Activated gamma-delta T cell (primary cell): ENCODE results near the gene POLR3GL.
"Not testable (repeated sequence)": the region's sequence is repeated elsewhere in the genome, so short reads cannot be mapped to it uniquely, and the experiment has no call there.

Source experiments
- DNase-seq: peaks from one replicate; lab custom pipeline; 2025; lab: John Stamatoyannopoulos, UW
- total RNA-seq, 2 donors: gene quantifications; one replicate each; lab custom pipeline; 2026; lab: John Stamatoyannopoulos, UW

POLR3GL gene
- total RNA-seq: 28.3 to 33.7 reads per million in 2 donors

GRCh38 chr1:145964328-145965118 lies at the start of gene POLR3GL, which contains the start of gene ANKRD34A:
TSS of gene POLR3GL (plus strand) at chr1:145964690. CDS start at chr1:145974866, 10,176 bp downstream.
TSS of gene ANKRD34A (minus strand) at chr1:145964575. CDS start at chr1:145961759, 2,816 bp downstream.
- peak; percentile 39 for DNase-seq

GRCh38 chr1:145916745-145917144 lies 47.7 kb upstream of the POLR3GL start:
- DNase-seq: no peak

GRCh38 chr1:145917595-145917994 lies 46.9 kb upstream of the POLR3GL start:
- DNase-seq: no peak

GRCh38 chr1:145918144-145918991 lies 46.1 kb upstream of the POLR3GL start, which contains the start of gene PEX11B:
TSS of gene PEX11B (minus strand) at chr1:145918717. CDS start at chr1:145918688, 29 bp downstream.
- DNase-seq: peak; percentile 81

- no peak for DNase-seq
These were observed 45.2 kb upstream of the POLR3GL start for GRCh38 chr1:145918992-145919939.

GRCh38 chr1:145920297-145920696 lies 44.2 kb upstream of the POLR3GL start:
- not testable (repeated sequence) for DNase-seq

- DNase-seq: no peak
These were observed 42.2 kb upstream of the POLR3GL start for GRCh38 chr1:145922266-145922665.

GRCh38 chr1:145926686-145927062 lies 37.8 kb upstream of the POLR3GL start:
- DNase-seq: no peak

- no peak for DNase-seq
These were observed 37.2 kb upstream of the POLR3GL start, which contains the start of gene RBM8A for GRCh38 chr1:145927063-145927886. TSS of gene RBM8A (minus strand) at chr1:145927484. CDS start at chr1:145927426, 58 bp downstream.

- DNase-seq: no peak
These were observed 36.4 kb upstream of the POLR3GL start for GRCh38 chr1:145927916-145928643.

- not testable (repeated sequence) for DNase-seq
These were observed 31.9 kb upstream of the POLR3GL start for GRCh38 chr1:145932522-145933009.

GRCh38 chr1:145935708-145936107 lies 28.8 kb upstream of the POLR3GL start:
- DNase-seq: no peak

GRCh38 chr1:145936247-145936646 lies 28.2 kb upstream of the POLR3GL start:
- DNase-seq: no peak

GRCh38 chr1:145937436-145937835 lies 27.1 kb upstream of the POLR3GL start:
- DNase-seq: no peak

GRCh38 chr1:145942405-145942804 lies 22.1 kb upstream of the POLR3GL start:
- no peak for DNase-seq

- no peak for DNase-seq
These were observed 21.6 kb upstream of the POLR3GL start for GRCh38 chr1:145942871-145943270.

GRCh38 chr1:145944532-145944931 lies 20.0 kb upstream of the POLR3GL start:
- DNase-seq: no peak

GRCh38 chr1:145946477-145946986 lies 18.0 kb upstream of the POLR3GL start:
- DNase-seq: no peak

GRCh38 chr1:145947551-145947950 lies 16.9 kb upstream of the POLR3GL start:
- no peak for DNase-seq
